Upper lobe of right lung (tissue), 1 donor: ENCODE data around the gene FSTL3. TPM values are rescaled to one million over a fixed set of nuclear protein-coding genes. Genes with fewer than 3 reads are reported as not detected.

Experiments used
- ATAC-seq: fragments of 200-7000 bp; cut with Tn5 transposase; one replicate; pipeline ENCODE4 v1.9.1; 2020; ENCODE audit warnings: mild to moderate bottlenecking, moderate library complexity
- DNase-seq: peaks from one replicate; pipeline ENCODE4 v3.0.0-alpha.2; 2020
- H3K27ac ChIP-seq: fragments of 200-600 bp; one replicate; pipeline ENCODE4 v1.8.0; 2022
- H3K27me3 ChIP-seq: fragments of 200-600 bp; one replicate; pipeline ENCODE4 v1.8.0; 2022; ENCODE audit warnings: mild to moderate bottlenecking
- H3K36me3 ChIP-seq: fragments of 200-600 bp; one replicate; pipeline ENCODE4 v1.8.0; 2022
- H3K4me1 ChIP-seq: fragments of 200-600 bp; one replicate; pipeline ENCODE4 v1.8.0; 2022
- H3K4me3 ChIP-seq: fragments of 200-600 bp; one replicate; pipeline ENCODE4 v1.8.0; 2022; ENCODE audit warnings: mild to moderate bottlenecking
- H3K9me3 ChIP-seq: fragments of 200-600 bp; one replicate; pipeline ENCODE4 v1.8.0; 2022
- intact Hi-C: fragments of 100-400 bp; cut with DNase I; formaldehyde crosslinking; loops from one replicate; pipeline ENCODE4 v1.11.0; 2022
- total RNA-seq: library from RNA; stranded (reverse); fragmentation: NEBNext Ultra II Directional; extraction: Animal tissue kit (Norgen Biotek cat#: 25700); gene quantifications from one replicate; pipeline ENCODE4 v1.2.1, GENCODE V29; 2021
- TF ChIP-seq, protein P1 (sequence below): fragments of 200-600 bp; IDR thresholded peaks from one replicate; pipeline ENCODE4 v1.8.0; 2022; ENCODE audit warnings: antibody characterized with exemption
- donor health status: DM: no; HTN: yes; CAD: no; lungs with severe emphysema.

Gene FSTL3
- total RNA-seq, 1 donor from 2014 or later: 114 TPM

DNA sequence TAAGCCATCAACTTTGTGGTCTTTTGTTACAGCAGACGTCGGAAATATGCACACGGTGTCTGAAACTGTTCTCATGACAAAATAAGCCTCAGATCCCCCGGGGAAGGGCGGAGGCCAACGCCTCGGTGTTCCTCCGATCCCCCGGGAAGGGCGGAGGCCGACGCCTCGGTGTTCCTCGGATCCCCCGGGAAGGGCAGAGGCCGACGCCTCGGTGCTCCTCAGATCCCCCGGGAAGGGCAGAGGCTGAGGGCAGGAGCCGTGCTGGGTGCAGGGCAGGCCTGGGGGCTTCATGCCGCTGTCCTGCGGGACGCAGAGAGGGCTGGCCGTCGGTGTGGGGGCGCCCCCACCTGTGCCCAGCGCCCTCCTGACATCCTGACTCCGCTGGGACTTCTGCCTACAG, 31.8 kb upstream of the FSTL3 start:
- Histone ChIP-seq H3K27ac (no peak overlapping the region), H3K9me3 (no peaks in the 10 kb centered on the region), H3K27me3 (no peaks in the 10 kb centered on the region), H3K4me1 (peaks cover under 1% of the 10 kb centered on the region), H3K4me3 (no peak overlapping the region), H3K36me3 (peaks cover 38% of the 10 kb centered on the region)
- TF ChIP-seq, protein P1, sequence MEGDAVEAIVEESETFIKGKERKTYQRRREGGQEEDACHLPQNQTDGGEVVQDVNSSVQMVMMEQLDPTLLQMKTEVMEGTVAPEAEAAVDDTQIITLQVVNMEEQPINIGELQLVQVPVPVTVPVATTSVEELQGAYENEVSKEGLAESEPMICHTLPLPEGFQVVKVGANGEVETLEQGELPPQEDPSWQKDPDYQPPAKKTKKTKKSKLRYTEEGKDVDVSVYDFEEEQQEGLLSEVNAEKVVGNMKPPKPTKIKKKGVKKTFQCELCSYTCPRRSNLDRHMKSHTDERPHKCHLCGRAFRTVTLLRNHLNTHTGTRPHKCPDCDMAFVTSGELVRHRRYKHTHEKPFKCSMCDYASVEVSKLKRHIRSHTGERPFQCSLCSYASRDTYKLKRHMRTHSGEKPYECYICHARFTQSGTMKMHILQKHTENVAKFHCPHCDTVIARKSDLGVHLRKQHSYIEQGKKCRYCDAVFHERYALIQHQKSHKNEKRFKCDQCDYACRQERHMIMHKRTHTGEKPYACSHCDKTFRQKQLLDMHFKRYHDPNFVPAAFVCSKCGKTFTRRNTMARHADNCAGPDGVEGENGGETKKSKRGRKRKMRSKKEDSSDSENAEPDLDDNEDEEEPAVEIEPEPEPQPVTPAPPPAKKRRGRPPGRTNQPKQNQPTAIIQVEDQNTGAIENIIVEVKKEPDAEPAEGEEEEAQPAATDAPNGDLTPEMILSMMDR: no peak
- ATAC-seq (no peak), DNase-seq (no peak)
- intact Hi-C loops: no loop called here

DNA sequence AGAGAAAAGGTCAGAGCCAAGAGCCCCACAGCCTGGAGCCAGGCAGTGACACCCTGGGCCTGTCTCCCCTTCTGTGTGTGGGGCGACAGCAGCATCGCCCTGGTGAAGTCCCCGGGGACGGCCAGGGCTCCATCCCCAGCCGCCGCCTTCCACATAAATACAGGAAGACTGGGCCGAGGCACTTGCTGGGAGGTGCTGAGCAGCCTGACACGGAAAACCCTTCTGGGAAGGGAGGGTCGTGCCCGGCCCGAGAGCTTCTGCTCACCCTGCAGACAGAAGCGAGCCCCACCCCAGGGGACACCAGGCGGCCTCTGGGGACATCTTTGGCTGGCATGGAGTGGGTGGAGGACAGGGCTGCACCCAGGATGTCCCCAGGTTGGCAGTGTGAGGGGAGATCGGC, 31.4 kb upstream of the FSTL3 start:
- DNase-seq (no peak), ATAC-seq (no peak)
- Histone ChIP-seq H3K4me1 (no peaks in the 10 kb centered on the region), H3K4me3 (no peak overlapping the region), H3K27ac (no peak overlapping the region), H3K36me3 (peaks cover 41% of the 10 kb centered on the region), H3K27me3 (no peaks in the 10 kb centered on the region), H3K9me3 (no peaks in the 10 kb centered on the region)
- intact Hi-C loops: no loop called here
- TF ChIP-seq, protein P1: no peak

DNA sequence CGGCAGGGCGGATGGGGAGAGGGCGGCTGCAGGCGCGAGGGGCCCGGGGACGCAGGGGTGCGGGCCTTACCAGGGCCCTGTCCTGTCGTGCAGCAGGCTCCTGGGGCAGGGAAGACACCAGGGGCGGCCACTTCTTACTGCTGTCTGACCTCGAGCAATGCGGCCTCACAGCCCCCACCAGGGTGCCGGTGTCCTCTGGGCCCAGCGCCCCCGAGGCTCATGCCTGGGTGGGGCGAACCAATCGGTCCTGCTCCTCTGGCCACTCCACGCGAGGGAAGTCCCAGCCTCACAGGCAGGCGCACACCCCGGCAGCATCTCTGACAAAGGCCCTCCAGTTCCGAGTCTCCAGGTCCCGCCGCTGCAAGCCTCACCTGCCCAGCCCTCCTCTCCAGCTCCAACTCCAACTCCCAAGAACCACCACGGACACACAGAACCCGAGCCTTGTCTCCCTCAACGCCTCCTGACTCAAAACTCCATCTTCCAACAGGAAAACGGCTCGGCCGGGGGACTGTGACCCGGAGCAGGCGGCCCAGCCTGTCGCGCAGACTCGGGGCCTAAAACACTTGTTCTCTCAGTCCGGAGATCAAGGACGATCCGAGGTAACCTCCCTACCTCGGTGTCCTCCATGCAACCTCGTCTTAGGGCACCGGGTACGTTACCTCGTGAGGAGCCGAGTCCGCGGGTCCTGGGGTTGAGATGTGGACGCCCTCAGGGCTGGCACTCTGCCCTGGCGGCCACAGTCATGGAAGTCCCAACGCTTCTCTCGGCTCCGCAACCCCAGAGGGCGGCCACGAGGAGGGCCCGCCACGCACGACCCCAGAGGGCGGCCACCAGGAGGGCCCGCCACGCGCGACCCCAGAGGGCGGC, 30.0 kb upstream of the FSTL3 start:
- Histone ChIP-seq H3K27ac (no peak overlapping the region), H3K4me1 (no peaks in the 10 kb centered on the region), H3K9me3 (no peaks in the 10 kb centered on the region), H3K27me3 (no peaks in the 10 kb centered on the region), H3K4me3 (no peak overlapping the region), H3K36me3 (peaks cover 53% of the 10 kb centered on the region)
- intact Hi-C loops: no loop called here
- TF ChIP-seq, protein P1: no peak
- DNase-seq (no peak), ATAC-seq (no peak)

DNA sequence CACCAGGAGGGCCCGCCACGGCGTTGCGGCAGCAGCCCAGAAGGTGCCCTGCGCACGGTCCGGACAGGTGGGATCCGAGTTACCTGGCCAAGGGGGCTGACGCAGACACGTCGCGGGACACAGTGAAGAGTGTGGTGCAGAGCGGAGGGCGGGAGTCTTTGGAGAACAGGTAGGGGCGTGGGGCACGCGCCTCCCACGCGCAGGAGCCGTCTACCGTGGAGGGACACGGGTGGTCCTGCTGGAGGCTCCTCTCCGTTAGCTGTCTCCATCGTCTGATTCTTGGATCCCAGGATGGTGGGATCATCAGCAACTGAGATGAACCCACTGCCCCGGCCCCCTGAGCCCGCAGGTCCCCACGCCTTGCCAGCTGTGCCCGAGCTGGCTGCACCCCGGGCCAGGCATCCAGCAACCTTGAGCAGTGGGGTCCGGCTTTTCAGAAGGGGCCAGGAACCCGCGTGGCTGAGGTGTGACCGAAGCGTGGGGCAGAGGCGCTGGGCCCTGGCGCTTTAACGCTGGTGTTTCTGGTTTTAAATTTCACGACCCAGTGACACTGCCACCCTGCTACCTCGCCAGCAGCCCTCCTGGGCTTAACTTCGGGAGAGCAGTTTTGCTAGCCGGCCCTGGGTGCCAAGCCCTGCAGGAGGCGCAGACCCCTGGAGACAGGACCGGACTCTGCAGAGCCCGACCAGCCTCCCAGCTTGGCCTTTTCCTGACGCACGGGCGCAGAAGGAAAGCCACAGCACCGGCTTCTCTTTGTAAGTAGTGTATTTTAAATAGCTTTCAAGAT, 29.2 kb upstream of the FSTL3 start:
- H3K9me3 ChIP-seq: no peaks in the 10 kb centered on the region
- H3K36me3 ChIP-seq: peaks cover 61% of the 10 kb centered on the region
- ATAC-seq (no peak), DNase-seq (no peak)
- no peak overlapping the region for H3K4me3 ChIP-seq
- intact Hi-C loops: no loop called here
- H3K4me1 ChIP-seq: no peaks in the 10 kb centered on the region
- no peaks in the 10 kb centered on the region for H3K27me3 ChIP-seq
- TF ChIP-seq, protein P1: no peak
- H3K27ac ChIP-seq: no peak overlapping the region

DNA sequence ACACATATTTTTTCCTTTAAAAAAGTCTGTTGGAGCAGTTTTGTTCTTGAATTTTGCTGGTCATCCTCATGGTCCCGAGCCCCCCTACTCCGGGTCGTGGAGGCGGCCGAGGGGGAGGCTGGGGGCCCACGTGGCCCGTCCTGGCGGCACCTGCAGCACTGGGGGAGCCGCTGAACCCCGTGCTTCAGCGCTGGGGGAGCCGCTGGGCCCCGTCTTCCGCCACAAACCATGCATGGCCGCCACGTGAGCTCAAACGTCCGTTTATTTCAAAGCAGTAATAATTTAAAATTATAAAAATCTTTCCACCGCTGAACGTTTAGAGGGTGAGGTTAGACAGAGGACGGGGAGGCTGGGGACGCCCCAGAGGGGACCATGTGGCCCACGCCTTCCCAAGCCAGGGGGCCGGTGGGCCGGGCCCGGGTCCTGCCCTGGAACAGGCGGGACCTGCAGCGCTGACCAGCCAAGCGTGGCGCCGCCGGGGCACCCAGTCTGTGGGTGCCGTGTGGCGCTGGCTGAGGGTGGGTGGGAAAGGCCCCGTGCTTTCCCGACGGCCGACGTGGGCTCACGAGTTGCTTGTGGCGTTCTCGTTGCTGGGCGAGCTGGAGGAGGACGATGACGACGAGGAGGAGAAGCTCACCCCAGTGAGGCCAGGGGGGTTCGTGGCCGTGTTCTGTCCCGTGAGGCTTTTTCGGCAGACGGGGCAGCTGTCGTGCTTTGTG, 28.5 kb upstream of the FSTL3 start:
- H3K36me3 ChIP-seq: peaks cover 68% of the 10 kb centered on the region
- H3K4me1 ChIP-seq: no peaks in the 10 kb centered on the region
- ATAC-seq (no peak), DNase-seq (no peak)
- no peak overlapping the region for H3K4me3 ChIP-seq
- TF ChIP-seq, protein P1: no peak
- intact Hi-C loops: no loop called here
- no peaks in the 10 kb centered on the region for H3K9me3 ChIP-seq
- no peaks in the 10 kb centered on the region for H3K27me3 ChIP-seq
- H3K27ac ChIP-seq: no peak overlapping the region
